Right lobe of liver (tissue), 6 donors: Measurements from ENCODE around the gene PCNT. TPM values are rescaled to one million over a fixed set of nuclear protein-coding genes. Genes with fewer than 3 reads are reported as not detected.

Experiments used
- ATAC-seq, 4 donors: fragments of 200-7000 bp; cut with Tn5 transposase; one replicate each; pipeline ENCODE4 v1.9.1; 2020; ENCODE audit warnings: mild to moderate bottlenecking in 4 of 4, moderate library complexity in 4 of 4
- DNase-seq, 3 donors: peaks; one replicate each; pipeline ENCODE4 v3.0.0-alpha.2; 2020
- H3K27ac ChIP-seq, 3 donors: fragments of 200-600 bp; one replicate each; pipeline ENCODE4 v1.8.0; 2022
- H3K27me3 ChIP-seq, 2 donors: fragments of 200-600 bp; one replicate each; pipeline ENCODE4 v1.8.0; 2022
- H3K36me3 ChIP-seq, 4 donors: fragments of 200-600 bp; sonication (generic) in 1 of 4; one replicate each; pipeline versions ENCODE4 v1.5.1 to v1.8.0; 2017 to 2022; ENCODE audit warnings: control low read depth in 1 of 4
- H3K4me1 ChIP-seq, 4 donors: fragments of 200-600 bp; sonication (generic) in 1 of 4; one replicate each; pipeline versions ENCODE4 v1.5.1 to v1.8.0; 2017 to 2022; ENCODE audit warnings: control low read depth in 1 of 4
- H3K4me3 ChIP-seq, 3 donors: fragments of 200-600 bp; one replicate each; pipeline ENCODE4 v1.8.0; 2022
- H3K9me3 ChIP-seq, 4 donors: fragments of 200-600 bp; sonication (generic) in 1 of 4; one replicate each; pipeline versions ENCODE4 v1.5.1 to v1.8.0; 2017 to 2022; ENCODE audit warnings: control low read depth in 1 of 4
- POLR2A ChIP-seq: fragments of 450-650 bp; IDR thresholded peaks from one replicate; pipeline ENCODE4 v1.6.1; 2017; ENCODE audit warnings: antibody characterized with exemption, mild to moderate bottlenecking
- WGBS: methylation state at CpG from one replicate; pipeline ENCODE4 v1.1.6; 2018; ENCODE audit warnings: low coverage, low lambda C conversion rate; ENCODE audit not compliant: insufficient coverage; ENCODE audit errors: missing lambda C conversion rate; 5-methylcytosine and 5-hydroxymethylcytosine counted together
- intact Hi-C, 2 donors: fragments of 100-400 bp; cut with DNase I; formaldehyde crosslinking; loops; one replicate each; pipeline versions ENCODE4 v1.11.2 to v1.14.1; 2022
- total RNA-seq, 6 experiments: library from RNA; depleted of rRNA in 2 of 6; stranded (reverse); fragments of >200 nt in 2 of 6; fragmentation: NEBNext Ultra II Directional in 3 of 6; extraction: Animal tissue kit (Norgen Biotek cat#: 25700) in 3 of 6; gene quantifications; one replicate each; pipeline versions ENCODE4 v1.1.0 to v1.2.4, GENCODE V29; 2016 to 2023
- TF ChIP-seq, protein P1 (sequence below), 4 donors: fragments of 200-600 bp in 3 of 4; fragments of 450-650 bp in 1 of 4; IDR thresholded peaks; one replicate each; pipeline versions ENCODE4 v1.5.1 to v1.8.0; 2016 to 2022; ENCODE audit warnings: antibody characterized with exemption in 4 of 4, mild to moderate bottlenecking in 2 of 4
- donor health status: DM: no; HTN: yes; CAD: no.
- donor health status: DM: no; HTN: no; CAD: no.
- donor health status: DM: no; HTN: no; CAD: no.
- donor health status: DM: no; HTN: yes; CAD: no.
- donor health status: DM: no; HTN: yes; CAD: no.

The PCNT gene
- total RNA-seq, 6 experiments from 2014 or later, result 9.9 to 18.2 (median 14.1) TPM

GRCh38 chr21:46421191-46421750 lies 97.3 kb downstream of the PCNT start:
- peak in 1 of 3 donors; percentile 45 for DNase-seq
- WGBS, result 91% methylated on average over 10 of the region's 23 CpGs

GRCh38 chr21:46421756-46422555 lies 98.0 kb downstream of the PCNT start:
- TF ChIP-seq POLR2A, result no peak
- TF ChIP-seq, protein P1, sequence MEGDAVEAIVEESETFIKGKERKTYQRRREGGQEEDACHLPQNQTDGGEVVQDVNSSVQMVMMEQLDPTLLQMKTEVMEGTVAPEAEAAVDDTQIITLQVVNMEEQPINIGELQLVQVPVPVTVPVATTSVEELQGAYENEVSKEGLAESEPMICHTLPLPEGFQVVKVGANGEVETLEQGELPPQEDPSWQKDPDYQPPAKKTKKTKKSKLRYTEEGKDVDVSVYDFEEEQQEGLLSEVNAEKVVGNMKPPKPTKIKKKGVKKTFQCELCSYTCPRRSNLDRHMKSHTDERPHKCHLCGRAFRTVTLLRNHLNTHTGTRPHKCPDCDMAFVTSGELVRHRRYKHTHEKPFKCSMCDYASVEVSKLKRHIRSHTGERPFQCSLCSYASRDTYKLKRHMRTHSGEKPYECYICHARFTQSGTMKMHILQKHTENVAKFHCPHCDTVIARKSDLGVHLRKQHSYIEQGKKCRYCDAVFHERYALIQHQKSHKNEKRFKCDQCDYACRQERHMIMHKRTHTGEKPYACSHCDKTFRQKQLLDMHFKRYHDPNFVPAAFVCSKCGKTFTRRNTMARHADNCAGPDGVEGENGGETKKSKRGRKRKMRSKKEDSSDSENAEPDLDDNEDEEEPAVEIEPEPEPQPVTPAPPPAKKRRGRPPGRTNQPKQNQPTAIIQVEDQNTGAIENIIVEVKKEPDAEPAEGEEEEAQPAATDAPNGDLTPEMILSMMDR (IDR thresholded peaks at IDR 0.05), result no peak
- no peaks in the 10 kb centered on the region for H3K27me3 ChIP-seq
- peaks cover 0 to 14% (median 4%) of the 10 kb centered on the region in 4 donors for H3K36me3 ChIP-seq
- H3K27ac ChIP-seq, result no peak overlapping the region
- DNase-seq, result peak in 1 of 3 donors; percentile 30
- no peak overlapping the region for H3K4me3 ChIP-seq
- intact Hi-C loops, result no loop called here
- 85% methylated on average over 7 of the region's 35 CpGs for WGBS
- H3K4me1 ChIP-seq, result no peaks in the 10 kb centered on the region
- no peak for ATAC-seq
- no peaks in the 10 kb centered on the region for H3K9me3 ChIP-seq

More at GRCh38 chr21:46421191-46421750, 97.3 kb downstream of the PCNT start:
- Histone ChIP-seq H3K36me3 (peaks cover 0 to 14% (median 6%) of the 10 kb centered on the region in 4 donors), H3K9me3 (no peaks in the 10 kb centered on the region), H3K27ac (no peak overlapping the region), H3K4me1 (no peaks in the 10 kb centered on the region), H3K27me3 (no peaks in the 10 kb centered on the region), H3K4me3 (no peak overlapping the region)
- no peak for ATAC-seq
- TF ChIP-seq, protein P1 (IDR thresholded peaks at IDR 0.05), result no peak
- no peak for TF ChIP-seq POLR2A
- intact Hi-C loops, result no loop called here

DNA sequence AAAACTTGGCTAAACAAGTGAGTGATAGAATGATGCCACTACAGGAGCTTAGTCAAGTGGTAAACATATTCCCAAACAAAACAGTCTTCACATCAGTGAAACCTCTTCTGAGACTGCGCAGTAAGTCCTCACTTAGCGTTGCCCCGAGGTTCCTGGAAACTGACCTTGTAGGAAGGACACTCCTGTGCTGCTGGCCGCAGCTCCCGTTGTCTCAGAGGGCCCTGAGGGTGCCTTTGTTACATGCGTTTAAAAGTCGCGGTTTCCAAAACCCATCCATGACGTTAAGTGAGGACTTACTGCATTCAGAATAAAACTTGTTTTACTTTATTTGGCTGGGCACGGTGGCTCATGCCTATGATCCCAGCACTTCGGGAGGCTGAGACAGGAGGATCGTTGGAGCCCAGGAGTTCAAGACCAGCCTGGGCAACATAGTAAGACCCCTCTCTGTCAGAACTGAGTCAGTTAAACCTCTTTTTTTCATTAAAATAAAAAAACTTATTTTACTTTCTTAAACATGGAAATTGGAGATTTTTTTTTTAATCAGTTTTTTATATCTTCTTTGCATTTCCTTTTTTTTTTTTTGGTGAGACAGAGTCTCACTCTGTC lies 98.8 kb downstream of the PCNT start:
- ATAC-seq, result no peak
- H3K4me1 ChIP-seq, result no peaks in the 10 kb centered on the region
- TF ChIP-seq, protein P1 (IDR thresholded peaks at IDR 0.05), result no peak
- no peak for TF ChIP-seq POLR2A
- no peak overlapping the region for H3K4me3 ChIP-seq
- intact Hi-C loops, result no loop called here
- WGBS, result 100% methylated on average over 2 of the region's 12 CpGs
- H3K36me3 ChIP-seq, result peaks cover 0 to 14% (median 8%) of the 10 kb centered on the region in 4 donors
- no peak overlapping the region for H3K27ac ChIP-seq
- DNase-seq, result peak in 1 of 3 donors; percentile 32
- no peaks in the 10 kb centered on the region for H3K9me3 ChIP-seq
- no peaks in the 10 kb centered on the region for H3K27me3 ChIP-seq

DNA sequence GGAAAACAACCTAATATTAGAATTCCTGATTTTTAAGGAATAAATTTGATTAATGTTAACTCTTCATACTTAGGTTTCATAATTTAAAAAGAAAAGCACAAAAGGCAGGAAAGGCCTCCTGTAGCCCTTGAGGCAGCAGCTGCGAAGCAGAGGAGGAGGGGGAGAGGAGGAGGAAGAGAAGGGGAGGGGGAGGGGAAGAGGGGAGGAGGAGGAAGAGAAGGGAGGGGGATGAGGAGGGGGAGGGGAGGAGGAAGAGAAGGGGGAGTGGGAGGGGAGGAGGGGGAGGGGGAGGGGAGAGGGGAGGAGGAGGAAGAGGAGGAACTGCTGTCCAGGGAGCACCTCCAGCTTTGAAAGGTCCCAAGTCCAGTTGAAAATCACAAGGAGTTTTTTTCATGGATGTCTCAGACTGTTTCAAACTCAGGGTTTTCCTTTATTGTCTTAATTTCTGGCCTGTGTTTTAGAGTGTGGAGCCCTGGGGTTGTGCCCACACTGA lies 99.6 kb downstream of the PCNT start:
- intact Hi-C loops, result no loop called here
- no peaks in the 10 kb centered on the region for H3K9me3 ChIP-seq
- no peak for DNase-seq
- no peak overlapping the region for H3K27ac ChIP-seq
- no peak for ATAC-seq
- no peak for TF ChIP-seq POLR2A
- TF ChIP-seq, protein P1 (IDR thresholded peaks at IDR 0.05), result no peak
- H3K27me3 ChIP-seq, result no peaks in the 10 kb centered on the region
- H3K4me1 ChIP-seq, result no peaks in the 10 kb centered on the region
- no peak overlapping the region for H3K4me3 ChIP-seq
- H3K36me3 ChIP-seq, result peaks cover 0 to 16% (median 7%) of the 10 kb centered on the region in 4 donors
- WGBS, result 38% methylated on average over 1 of the region's 1 CpG
